HEK293T (cell line): ENCODE data around the gene GLOD5.

Experiments used
- ARNT ChIP-seq: fragments of 450-650 bp; IDR thresholded peaks from 2 replicates; pipeline ENCODE4 v1.6.1; 2017; ENCODE audit warnings: mild to moderate bottlenecking
- BHLHE40 ChIP-seq: fragments of 450-650 bp; IDR thresholded peaks from 2 replicates; pipeline ENCODE4 v1.6.1; 2016; ENCODE audit warnings: mild to moderate bottlenecking, moderate library complexity, borderline replicate concordance
- FOXA1 ChIP-seq: fragments of 450-650 bp; IDR thresholded peaks from 2 replicates; pipeline ENCODE4 v1.6.1; 2016; ENCODE audit warnings: mild to moderate bottlenecking
- FOXK2 ChIP-seq: fragments of 450-650 bp; IDR thresholded peaks from 2 replicates; pipeline ENCODE4 v1.6.1; 2016; ENCODE audit warnings: mild to moderate bottlenecking
- FOXM1 ChIP-seq: fragments of 450-650 bp; IDR thresholded peaks from 2 replicates; pipeline ENCODE4 v1.6.1; 2017; ENCODE audit warnings: mild to moderate bottlenecking, borderline replicate concordance
- PKNOX1 ChIP-seq: fragments of 450-650 bp; IDR thresholded peaks from 2 replicates; pipeline ENCODE4 v1.6.1; 2016
- SP1 ChIP-seq: fragments of 450-650 bp; IDR thresholded peaks from 2 replicates; pipeline ENCODE4 v1.6.1; 2017
- TARDBP ChIP-seq: fragments of 450-650 bp; IDR thresholded peaks from 2 replicates; pipeline ENCODE4 v1.6.1; 2016

- TF ChIP-seq FOXM1: no peak
- no peak for TF ChIP-seq TARDBP
- no peak for TF ChIP-seq ARNT
- no peak for TF ChIP-seq FOXA1
- TF ChIP-seq SP1: no peak
- TF ChIP-seq FOXK2: no peak
- TF ChIP-seq BHLHE40: no peak
- no peak for TF ChIP-seq PKNOX1
These were observed 57.3 kb downstream of the GLOD5 start for GRCh38 chrX:48818866-48819265.
